SW 1271 (cell line): ENCODE results near the gene GGNBP2.

Source experiments
- DNase-seq, 2 experiments: peaks; one replicate each; lab custom pipeline; 2025; lab: John Stamatoyannopoulos, UW

GGNBP2 gene

GRCh38 chr17:36514856-36515255 lies 29.9 kb upstream of the GGNBP2 start:
- DNase-seq: no peak

- no peak for DNase-seq
Measured at GRCh38 chr17:36515837-36516236, 28.9 kb upstream of the GGNBP2 start.

GRCh38 chr17:36523113-36523512 lies 21.6 kb upstream of the GGNBP2 start:
- no peak for DNase-seq

GRCh38 chr17:36524428-36524876 lies 20.3 kb upstream of the GGNBP2 start:
- no peak for DNase-seq

- DNase-seq: no peak
Measured at GRCh38 chr17:36525113-36525512, 19.6 kb upstream of the GGNBP2 start.

GRCh38 chr17:36525888-36526287 lies 18.8 kb upstream of the GGNBP2 start:
- DNase-seq: no peak

GRCh38 chr17:36527621-36528250 lies 17.0 kb upstream of the GGNBP2 start:
- DNase-seq: no peak

- DNase-seq: peak in 1 of 2 experiments; percentile 29
Measured at GRCh38 chr17:36529121-36529520, 15.6 kb upstream of the GGNBP2 start.

GRCh38 chr17:36532435-36532975 lies 12.2 kb upstream of the GGNBP2 start:
- DNase-seq: no peak

GRCh38 chr17:36533935-36534839 lies 10.5 kb upstream of the GGNBP2 start:
- peak; percentile 62 to 78 for DNase-seq

GRCh38 chr17:36534840-36535668 lies 9.7 kb upstream of the GGNBP2 start, which contains the start of the genes MYO19 and PIGW:
Gene MYO19 (minus strand): TSS chr17:36534868. CDS start chr17:36532538, 2,330 bp downstream.
Gene PIGW (plus strand): TSS chr17:36534987. CDS start chr17:36537102, 2,115 bp downstream.
- peak; percentile 82 to 86 for DNase-seq

GRCh38 chr17:36535669-36536081 lies 9.0 kb upstream of the GGNBP2 start:
- no peak for DNase-seq

GRCh38 chr17:36540696-36541095 lies 4.0 kb upstream of the GGNBP2 start:
- no peak for DNase-seq

- no peak for DNase-seq
Measured at GRCh38 chr17:36542755-36543154, 2.0 kb upstream of the GGNBP2 start.

- peak in 1 of 2 experiments; percentile 68 for DNase-seq
Measured at GRCh38 chr17:36544044-36544306, 744 bp upstream of the GGNBP2 start.

- DNase-seq: peak; percentile 68 to 79
Measured at GRCh38 chr17:36545077-36545464, 352 bp downstream of the GGNBP2 start.

GRCh38 chr17:36545465-36546417 lies 1.0 kb downstream of the GGNBP2 start:
- peak; percentile 76 to 93 for DNase-seq

GRCh38 chr17:36546418-36547093 lies 1.8 kb downstream of the GGNBP2 start:
- DNase-seq: no peak

- DNase-seq: no peak
Measured at GRCh38 chr17:36547776-36548175, 3.1 kb downstream of the GGNBP2 start.
